Cerebellar cortex (tissue), 1 donor: ENCODE measurements around the gene PLIN5.

Source experiments
- DNase-seq: peaks from one replicate; pipeline ENCODE4 v3.0.0-alpha.2; 2015; ENCODE audit warnings: low spot score

The PLIN5 gene

DNA sequence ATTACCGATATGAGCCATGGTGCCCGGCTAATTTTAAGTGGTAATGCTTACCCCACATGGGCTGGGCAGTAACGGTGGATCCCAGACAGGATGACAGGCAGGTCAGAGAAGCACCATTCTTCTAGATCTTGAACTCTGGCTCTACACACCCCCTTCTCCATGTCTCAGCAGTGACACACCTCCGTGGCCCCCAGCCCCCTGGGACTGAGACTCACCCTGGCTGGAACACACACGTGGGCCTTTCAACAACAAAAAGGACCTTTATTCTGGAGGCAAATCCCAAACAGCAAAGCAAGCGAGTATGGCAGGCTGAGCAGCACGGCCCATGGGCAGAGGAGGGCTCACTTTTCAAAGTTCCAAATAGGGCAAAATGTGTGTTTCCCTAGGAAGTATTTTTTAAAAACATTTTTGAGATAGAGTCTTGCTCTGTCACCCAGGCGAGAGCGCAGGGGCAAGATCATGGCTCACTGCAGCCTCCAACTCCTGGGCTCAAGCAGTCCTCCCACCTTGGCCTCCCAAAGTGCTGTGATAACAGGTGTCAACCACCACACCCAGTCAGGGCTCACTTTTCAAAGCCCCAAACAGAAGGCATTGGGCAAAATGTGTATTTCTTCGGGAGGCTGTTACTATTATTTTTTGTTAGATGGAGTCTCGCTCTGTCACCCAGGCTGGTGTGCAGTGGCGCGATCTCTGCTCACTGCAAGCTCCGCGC, 12.6 kb downstream of the PLIN5 start:
- DNase-seq: no peak

DNA sequence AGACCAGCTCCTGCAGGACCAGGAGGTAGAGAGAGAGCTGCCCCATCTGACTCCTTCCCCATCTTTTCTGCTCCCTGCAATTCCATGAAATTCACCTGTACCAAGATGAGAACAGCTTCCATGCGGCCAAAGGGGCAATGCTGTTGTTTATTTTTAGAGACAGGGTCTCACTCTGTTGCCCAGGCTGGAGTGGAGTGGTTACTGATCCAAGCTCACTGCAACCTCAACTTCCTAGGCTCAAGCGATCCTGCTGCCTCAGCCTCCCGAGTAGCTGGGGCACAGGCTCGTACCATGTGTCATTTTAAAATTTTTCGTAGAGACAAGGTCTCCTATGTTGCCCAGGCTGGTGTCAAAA, 13.2 kb downstream of the PLIN5 start:
- DNase-seq: no peak

DNA sequence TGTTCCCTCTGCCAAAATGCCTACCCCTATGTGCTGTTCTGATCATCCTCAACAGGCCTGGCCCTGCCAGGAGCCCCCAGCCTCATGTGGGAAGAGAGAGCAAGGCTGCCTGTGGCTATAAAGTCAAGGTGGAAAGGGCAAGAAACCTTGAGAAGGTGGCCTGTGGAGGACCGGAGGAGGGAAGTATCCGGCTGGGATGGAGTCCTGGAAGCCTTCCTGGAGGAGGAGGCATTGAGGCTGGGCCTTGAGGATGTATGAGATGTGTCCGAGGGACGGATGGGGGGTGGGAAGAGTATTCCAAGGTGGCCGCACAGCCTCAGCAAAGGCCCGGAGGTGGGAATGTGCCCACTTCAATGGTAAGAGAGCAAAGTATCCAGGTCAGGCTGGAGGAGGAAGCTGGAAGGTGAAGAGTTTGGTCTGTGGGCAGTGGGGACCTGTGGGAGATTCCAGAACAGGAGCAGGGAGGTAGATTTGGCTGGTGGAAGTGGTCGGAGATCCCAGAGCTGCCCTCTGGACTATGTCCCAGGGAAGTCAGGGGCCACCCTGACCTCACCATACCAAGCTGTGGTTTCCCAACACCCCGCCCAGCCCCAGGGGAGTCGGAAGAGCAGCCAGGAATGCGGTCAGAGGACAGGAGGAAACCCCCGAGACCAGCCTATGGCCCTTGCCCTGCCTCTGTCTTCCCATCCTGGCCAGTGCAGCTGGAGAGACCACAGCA, 13.7 kb downstream of the PLIN5 start:
- DNase-seq: no peak

DNA sequence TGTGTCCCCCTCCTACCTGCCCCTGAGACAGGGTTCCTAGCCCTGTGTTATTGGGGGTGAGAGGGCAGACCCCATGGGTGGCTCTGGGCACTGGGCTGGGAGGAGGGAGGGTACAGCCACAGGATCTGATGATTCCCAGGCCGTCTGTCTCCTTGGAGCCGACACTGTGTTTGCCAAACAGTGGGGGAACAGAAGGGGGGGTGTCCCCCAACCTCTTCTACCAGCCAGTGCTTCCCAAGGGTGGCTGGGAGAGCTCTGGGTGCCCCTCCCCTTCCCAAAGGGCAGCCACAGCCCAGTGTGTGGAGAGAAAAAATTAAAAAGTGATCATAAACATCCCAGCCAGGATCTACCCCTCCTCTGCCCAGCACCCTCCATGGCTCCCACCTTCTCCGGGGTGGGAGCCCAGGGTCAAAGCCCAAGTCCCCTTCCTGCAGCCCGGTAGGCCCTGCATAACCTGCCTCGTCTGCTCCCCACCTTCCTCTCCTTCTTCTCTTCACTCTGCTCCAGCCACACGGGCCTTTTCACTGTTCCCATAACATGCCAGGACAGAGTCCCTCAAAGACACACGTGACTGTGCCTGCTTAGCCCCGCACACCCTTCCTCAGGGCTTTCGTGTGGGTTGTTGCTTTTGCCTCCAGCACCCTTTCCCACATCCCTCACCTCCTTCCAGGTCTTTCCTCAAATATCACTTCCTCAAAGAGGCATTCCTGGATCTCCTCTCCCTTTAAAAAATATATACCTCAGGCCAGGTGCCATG, 15.3 kb downstream of the PLIN5 start:
- DNase-seq: no peak

DNA sequence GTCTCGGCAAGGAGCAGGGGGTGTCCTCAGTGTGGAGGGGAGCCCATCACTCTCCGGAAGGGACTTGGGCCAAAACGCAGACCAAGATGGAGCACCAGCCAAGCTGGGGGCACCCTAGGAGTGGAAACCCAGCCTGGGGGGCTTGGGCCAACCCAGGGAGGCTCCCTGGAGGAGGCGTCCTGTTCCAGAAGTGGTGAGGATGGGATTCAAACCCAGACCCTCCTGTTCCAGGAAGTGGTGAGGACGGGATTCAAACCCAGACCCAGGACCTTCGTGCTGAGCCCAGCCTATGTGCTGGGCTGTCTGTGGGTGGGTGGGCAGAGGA, 15.9 kb downstream of the PLIN5 start:
- no peak for DNase-seq

DNA sequence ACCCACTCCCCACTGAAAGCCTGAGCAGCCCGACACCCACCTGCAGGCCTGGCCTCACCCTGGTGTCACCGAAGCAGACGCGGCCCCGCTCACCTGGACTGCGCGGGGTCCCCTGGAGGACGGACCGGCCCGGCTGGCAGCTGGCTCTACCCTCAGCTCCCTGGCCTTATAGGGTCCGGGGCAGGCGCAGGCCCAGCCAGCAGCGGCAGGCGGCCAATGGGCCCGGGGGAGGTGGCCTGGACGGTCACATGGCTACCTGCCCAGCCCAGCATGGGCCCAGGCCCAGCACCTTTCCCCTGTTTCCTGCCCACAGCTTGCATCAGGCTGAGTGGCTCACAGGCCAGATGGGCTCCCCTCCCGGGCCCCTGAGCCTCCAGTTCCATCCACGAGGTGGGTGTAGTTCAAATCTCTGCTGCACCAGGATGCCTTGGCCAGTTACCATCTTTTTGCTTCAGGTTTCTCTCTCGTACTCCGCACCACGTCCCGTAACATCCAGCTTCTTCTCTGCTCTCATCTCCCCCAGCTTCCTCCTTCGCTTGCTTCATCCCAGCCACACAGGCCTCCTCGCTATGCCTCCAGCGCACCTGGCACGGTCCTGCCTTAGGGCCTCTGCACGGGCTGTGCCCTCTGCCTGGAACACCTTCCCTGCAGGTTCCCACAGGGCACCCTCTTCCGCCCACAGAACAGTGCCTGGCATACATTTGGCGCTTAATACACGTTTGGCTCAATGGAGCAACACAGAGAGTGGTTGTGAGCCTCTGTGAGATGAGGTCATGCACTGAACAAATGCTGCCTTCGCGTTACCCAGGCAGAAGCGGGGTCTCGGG, 16.5 kb downstream of the PLIN5 start, which contains the start of gene PLIN4:
PLIN4 (minus strand) TSS at position 142 of the 827 bp plus-strand sequence. CDS start 214 bp downstream, outside the sequence.
- no peak for DNase-seq

DNA sequence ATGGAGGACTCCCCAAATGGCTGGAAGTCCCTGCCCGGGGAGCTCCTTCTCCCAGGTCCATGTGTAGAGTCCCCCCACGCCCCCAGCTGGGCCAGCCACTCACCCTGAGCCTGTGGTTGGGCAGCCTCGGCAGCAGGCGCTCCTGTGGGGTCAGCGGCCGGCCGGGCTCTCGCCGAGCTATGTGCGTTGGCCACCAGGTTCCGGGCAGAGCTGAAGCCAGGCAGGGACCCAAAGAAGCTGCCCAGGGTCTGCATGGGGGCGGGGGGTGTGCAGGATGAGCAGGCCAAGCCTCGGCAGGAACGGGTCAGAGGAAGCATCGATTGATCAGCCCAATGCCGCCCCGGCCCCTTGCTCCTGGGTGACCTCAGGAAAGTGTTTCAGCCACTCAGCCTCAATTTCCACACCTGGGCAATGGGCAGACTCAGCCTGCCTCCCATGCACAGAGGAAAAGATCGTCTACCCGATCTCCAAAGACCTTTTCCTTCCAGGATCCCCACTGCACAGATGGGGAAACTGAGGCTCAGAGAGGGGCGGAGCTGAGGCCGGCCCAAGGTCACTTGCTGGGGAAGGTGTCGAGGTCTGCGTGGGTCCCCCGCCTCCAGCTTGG, 17.5 kb downstream of the PLIN5 start:
- DNase-seq: no peak

DNA sequence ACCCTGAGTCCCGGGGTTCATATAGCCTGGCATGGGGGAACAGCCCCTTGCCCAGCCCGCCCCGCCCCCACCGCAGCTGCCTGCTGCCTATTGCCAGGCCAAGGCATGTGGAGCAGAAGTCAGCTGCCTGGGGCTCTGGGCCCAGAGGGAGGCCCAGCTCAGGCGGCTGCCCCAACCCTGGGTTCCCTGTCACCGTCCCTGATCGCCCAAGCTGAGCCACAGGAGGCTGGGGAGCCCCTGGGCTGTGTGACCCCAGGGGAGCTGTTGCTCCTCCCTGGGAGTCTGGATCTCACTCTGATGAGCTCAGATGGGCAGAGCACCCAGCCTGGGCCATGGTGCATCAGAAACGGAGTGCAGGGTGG, 18.1 kb downstream of the PLIN5 start:
- DNase-seq: no peak

DNA sequence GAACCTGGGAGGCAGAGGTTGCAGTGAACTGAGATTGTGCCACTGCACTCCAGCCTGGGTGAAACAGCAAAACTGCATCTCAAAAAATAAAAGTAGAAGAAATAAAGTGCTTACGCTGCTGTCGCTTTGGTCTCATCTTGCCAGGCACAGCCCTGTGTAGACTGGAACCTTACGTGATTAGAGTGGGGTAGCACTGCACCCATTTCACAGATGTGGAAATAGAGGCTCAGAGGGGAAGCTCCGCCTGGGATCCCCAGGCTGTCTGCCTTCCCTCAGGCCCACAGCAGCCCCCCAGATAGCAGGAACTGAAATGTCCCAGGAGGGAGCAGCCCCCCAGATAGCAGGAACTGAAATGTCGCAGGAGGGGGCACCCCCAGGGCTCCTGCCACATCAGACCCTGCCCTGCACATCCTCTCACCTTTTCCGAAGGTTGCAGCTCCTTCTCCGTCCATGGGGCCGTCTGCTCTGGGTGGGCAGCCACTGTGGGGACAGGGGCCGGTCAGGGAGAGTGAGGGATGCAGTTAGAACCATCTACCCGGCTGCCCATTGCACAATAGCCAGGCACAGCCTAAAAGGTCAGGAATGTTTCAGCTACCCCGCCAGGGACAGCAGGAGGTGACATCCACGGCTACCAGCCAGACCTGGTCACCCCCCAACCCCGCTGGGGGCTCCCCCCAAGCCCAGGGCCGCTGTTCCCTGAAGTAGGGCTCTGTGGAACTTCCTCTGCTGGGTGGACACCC, 18.7 kb downstream of the PLIN5 start:
- DNase-seq: no peak

DNA sequence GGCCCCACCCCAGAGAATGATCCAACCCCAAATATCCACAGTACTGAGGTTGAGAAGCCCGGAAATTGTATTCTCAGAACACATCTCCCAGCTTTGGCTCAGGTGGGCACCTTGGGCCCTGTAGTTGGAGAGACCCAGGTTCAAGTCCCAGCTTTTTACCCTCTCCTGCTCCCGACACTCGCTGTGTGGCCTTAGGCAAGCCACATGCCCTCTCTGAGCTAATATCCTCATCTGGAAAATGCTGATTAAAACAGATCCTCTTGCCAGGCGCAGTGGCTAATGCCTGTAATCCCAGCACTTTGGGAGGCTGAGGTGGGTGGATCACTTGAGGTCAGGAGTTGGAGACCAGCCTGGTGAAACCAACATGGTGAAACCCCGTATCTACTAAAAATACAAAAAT, 19.3 kb downstream of the PLIN5 start:
- DNase-seq: no peak

DNA sequence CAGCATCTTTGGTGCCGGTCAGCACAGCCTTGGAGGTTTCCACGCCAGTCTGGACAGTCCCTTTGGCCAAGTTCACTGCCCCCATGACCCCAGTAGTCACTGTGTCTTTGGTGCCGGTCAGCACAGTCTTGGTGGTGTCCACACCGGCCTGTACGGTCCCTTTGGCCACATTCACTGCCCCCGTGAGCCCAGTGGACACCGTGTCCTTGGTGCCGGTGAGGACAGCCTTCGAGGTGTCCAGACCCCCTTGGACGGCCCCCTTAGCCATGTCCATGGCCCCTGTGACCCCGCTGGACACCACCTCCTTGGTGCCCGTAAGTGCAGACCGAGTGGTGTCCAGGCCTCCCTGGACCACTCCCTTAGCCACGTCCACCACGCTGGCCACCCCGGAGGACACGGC, 21.8 kb downstream of the PLIN5 start:
- DNase-seq: no peak

DNA sequence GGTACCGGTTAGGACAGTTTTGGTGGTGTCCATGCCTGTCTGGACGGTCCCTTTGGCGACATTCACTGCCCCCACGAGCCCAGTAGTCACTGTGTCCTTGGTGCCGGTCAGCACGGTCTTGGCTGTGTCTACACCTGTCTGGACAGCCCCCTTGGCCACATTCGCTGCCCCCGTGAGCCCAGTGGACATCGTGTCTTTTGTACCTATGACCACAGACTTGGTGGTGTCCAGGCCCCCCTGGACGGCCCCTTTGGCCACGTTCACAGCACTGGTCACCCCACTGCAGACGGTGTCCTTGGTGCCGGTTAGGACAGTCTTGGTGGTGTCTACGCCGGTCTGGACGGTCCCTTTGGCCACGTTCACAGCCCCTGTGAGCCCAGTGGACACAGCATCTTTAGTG, 23.0 kb downstream of the PLIN5 start:
- DNase-seq: no peak

DNA sequence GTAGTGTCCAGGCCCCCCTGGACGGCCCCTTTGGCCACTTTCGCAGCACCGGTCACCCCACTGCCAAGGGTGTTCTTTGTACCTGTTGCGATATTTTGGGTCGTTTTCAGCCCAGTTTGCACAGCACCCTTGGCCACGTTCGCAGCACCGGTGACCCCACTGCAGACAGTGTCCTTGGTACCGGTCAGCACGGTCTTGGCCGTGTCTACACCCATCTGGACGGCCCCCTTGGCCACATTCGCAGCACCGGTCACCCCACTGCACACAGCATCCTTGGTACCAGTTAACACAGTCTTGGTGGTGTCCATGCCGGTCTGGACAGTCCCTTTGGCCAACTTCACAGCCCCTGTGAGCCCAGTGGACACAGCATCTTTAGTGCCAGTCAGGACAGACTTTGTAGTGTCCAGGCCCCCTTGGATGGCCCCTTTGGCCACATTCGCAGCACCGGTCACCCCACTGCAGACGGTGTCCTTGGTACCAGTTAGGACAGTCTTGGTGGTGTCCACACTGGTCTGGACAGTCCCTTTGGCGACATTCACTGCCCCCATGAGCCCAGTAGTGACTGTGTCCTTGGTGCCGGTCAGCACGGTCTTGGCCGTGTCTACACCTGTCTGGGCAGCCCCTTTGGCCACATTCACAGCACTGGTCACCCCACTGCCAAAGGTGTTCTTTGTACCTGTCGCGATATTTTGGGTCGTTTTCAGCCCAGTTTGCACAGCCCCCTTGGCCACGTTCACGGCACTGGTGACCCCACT, 23.5 kb downstream of the PLIN5 start:
- no peak for DNase-seq

DNA sequence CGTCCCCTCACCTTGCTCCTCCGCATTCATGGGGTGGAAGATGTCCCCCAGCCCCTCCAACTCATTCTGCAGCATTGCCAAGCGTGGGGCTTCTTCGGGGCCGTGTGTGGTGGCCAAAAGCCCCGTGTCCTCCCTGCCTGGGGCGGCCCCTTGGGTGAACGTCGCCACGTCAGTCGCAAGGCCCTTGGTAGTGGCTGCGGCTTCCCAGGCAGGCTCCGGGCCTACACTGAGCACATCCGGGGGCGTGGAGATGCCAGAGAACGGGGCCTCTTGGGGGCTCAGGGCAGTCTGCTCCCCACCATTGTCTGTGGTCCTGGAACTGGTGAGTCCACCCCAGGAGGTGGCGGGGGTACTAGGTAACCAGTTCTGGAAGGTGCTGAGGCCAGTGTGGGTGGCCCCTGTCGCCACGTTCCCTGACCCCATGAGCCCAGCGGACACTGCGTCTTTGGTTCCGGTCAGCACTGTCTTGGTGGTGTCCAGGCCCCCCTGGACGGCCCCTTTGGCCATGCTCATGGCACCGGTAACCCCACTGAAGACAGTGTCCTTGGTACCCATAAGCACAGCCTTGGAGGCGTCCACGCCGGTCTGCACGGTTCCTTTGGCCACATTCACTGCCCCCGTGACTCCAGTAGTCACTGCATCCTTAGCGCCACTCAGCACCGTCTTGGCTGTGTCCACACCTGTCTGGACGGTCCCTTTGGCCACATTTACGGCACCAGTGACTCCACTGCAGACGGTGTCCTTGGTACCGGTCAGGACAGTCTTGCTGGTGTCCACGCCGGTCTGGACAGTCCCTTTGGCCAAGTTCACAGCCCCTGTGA, 24.4 kb downstream of the PLIN5 start:
- DNase-seq: no peak

DNA sequence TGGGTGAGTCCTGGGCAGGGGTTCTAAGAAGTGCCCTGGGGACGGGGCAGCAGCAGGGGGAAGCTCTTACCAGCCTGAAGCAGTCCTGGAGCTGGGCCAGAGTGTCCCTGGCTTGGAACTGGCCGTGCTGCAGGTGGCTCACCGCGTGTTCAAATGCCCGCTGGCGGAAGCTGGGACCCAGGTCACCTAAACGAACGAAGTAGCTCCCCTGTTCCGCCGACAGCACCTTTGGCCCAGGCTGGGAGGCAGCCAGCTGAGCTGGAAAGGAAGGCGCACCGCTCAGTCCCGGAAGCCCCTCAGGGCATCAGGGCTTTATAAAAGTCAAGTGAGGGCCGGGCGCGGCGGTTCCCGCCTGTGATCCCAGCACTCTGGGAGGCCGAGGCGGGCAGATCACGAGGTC, 26.3 kb downstream of the PLIN5 start:
- DNase-seq: no peak

DNA sequence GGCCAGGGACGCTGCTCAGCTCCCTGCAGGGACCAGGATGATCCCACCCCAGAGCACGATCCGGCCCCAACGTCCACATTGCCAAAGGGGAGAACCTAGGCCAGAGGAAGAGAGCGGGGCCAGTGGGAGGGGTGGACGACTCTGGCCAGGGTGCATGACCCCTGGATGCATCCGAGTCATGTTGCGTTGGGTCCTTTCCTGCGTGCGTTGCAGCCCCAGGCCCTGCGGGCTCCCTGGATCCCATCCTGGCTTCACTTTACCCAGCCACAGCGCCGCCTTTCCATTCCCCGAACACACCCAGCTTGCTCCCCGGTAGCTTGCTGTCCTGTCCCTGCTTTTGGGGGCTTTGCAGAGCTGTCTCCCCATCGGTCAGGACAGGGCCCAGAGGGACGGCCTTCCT, 27.2 kb downstream of the PLIN5 start:
- no peak for DNase-seq

DNA sequence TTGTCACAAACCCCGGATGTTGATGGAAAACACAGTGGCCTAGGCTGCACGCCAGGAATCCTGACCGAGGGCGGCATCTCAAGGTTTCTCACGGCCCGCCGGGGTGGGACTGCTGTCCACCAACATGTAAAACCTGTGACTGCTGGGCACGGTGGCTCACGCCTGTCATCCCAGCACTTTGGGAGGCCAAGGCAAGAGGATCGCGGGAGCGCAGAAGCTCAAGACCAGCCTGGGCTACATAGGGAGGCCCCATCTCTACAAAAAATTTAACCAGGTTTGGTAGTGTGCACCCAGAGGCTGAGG, 27.9 kb downstream of the PLIN5 start:
- DNase-seq: no peak

DNA sequence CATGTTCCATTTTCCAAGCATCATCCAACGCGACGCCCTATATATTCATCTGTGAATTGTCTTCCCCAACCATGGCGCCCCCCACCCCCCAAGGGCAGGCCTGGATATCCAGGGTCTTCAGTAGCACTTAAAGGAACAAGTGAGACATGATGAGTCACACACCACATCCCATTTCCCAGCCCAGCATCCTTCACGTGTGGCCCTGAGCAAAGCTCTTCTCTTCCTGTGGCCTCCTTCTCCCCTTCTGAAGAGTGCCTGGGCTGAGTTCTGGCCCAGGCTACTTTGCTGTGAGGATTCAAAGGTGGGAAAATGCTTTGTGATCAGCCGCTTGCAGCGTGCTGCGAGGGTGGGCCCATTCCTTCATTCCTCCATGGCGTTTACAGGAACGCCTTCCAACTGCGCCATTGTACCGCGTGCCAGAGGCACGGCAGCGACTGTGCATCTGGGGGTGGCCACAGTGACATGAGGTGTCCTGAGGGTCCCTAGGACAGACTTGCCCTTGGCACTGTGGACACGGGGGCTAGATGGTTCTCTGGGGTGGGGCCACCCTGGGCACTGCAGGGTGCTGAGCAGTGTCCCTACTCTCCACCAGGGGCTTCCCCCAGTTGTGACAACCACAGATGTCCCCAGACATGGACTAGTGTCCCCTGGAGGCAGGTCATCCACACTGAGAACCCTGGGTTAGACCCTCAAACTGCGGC, 28.4 kb downstream of the PLIN5 start:
- DNase-seq: no peak
